Keratinocyte (primary cell): ENCODE measurements around the gene PITX1. TPM values are rescaled to one million over a fixed set of nuclear protein-coding genes. Genes with fewer than 3 reads are reported as not detected.

Experiments
- DNase-seq: peaks from one replicate; pipeline ENCODE4 v3.0.0-alpha.2; 2011; ENCODE audit warnings: low read depth, missing footprints, low spot score
- FAIRE-seq: peaks from 2 replicates; lab custom pipeline; 2011; peaks lifted over from hg19 to GRCh38; lab: Jason Lieb, UNC
- H2AFZ ChIP-seq: 2 replicates; pipeline ENCODE4 v1.6.0; 2012; ENCODE audit warnings: low read length, control low read depth, inconsistent platforms; ENCODE audit not compliant: control insufficient read depth
- H3K27ac ChIP-seq: 2 replicates; pipeline ENCODE4 v1.5.1; 2011; ENCODE audit warnings: low read length; ENCODE audit not compliant: control insufficient read depth, insufficient read depth
- H3K27me3 ChIP-seq: 3 replicates; pipeline ENCODE4 v1.6.0; 2011; ENCODE audit warnings: low read length; ENCODE audit not compliant: control insufficient read depth, insufficient read depth; ENCODE audit errors: extremely low read depth
- H3K36me3 ChIP-seq, 2 experiments: 2 replicates in 1 of 2; 3 replicates in 1 of 2; pipeline ENCODE4 v1.5.1; 2011; ENCODE audit warnings: low read length in 2 of 2, mild to moderate bottlenecking in 1 of 2; ENCODE audit not compliant: control insufficient read depth in 2 of 2, insufficient read depth in 2 of 2; ENCODE audit errors: extremely low read depth in 1 of 2
- H3K4me1 ChIP-seq: 3 replicates; pipeline ENCODE4 v1.5.1; 2011; ENCODE audit warnings: low read length; ENCODE audit not compliant: control insufficient read depth, insufficient read depth; ENCODE audit errors: extremely low read depth
- H3K4me2 ChIP-seq: 3 replicates; pipeline ENCODE4 v1.6.0; 2011; ENCODE audit warnings: low read depth, low read length; ENCODE audit not compliant: control insufficient read depth, insufficient read depth; ENCODE audit errors: extremely low read depth
- H3K4me3 ChIP-seq, 3 experiments: fragments of 200-600 bp in 1 of 3; sonication (generic) in 1 of 3; 2 replicates in 2 of 3; 3 replicates in 1 of 3; pipeline ENCODE4 v1.5.1; 2011 to 2016; ENCODE audit warnings: low read length in 3 of 3, mild to moderate bottlenecking in 3 of 3, control low read depth in 2 of 3, inconsistent platforms in 1 of 3, low read depth in 1 of 3, mixed read lengths in 1 of 3, mixed run types in 1 of 3, moderate library complexity in 1 of 3; ENCODE audit not compliant: control insufficient read depth in 2 of 3, insufficient read depth in 2 of 3; ENCODE audit errors: extremely low read depth in 1 of 3
- H3K79me2 ChIP-seq: 2 replicates; pipeline ENCODE4 v1.6.0; 2012; ENCODE audit warnings: low read length; ENCODE audit not compliant: control insufficient read depth, insufficient read depth
- H3K9ac ChIP-seq: 3 replicates; pipeline ENCODE4 v1.6.0; 2011; ENCODE audit warnings: low read length; ENCODE audit not compliant: control insufficient read depth, insufficient read depth; ENCODE audit errors: extremely low read depth
- H3K9me1 ChIP-seq: 3 replicates; pipeline ENCODE4 v1.6.0; 2011; ENCODE audit warnings: low read length; ENCODE audit not compliant: control insufficient read depth, insufficient read depth; ENCODE audit errors: extremely low read depth
- H3K9me3 ChIP-seq: 2 replicates; pipeline ENCODE4 v1.5.1; 2012; ENCODE audit warnings: low read depth, low read length; ENCODE audit not compliant: control insufficient read depth
- H4K20me1 ChIP-seq: 3 replicates; pipeline ENCODE4 v1.6.0; 2011; ENCODE audit warnings: low read length; ENCODE audit not compliant: control insufficient read depth, insufficient read depth; ENCODE audit errors: extremely low read depth
- EZH2 ChIP-seq: IDR thresholded peaks from one replicate; pipeline ENCODE4 v1.6.1; 2012; ENCODE audit warnings: inconsistent platforms, mild to moderate bottlenecking, low read length, moderate library complexity
- dilution Hi-C: fragments of 300-500 bp; cut with MboI; formaldehyde crosslinking; loops from one replicate; pipeline ENCODE4 v1.7.0; 2020; ENCODE audit warnings: low sequenced_read_pairs; ENCODE audit not compliant: extremely low pct_ligation_motif_present
- polyA plus RNA-seq, 5 experiments: library from polyadenylated mRNA; depleted of rRNA in 3 of 5; stranded (reverse) in 3 of 5; stranded (forward) in 1 of 5; unstranded in 1 of 5; fragments of >200 nt; gene quantifications; 1 replicate in 1 of 5; 2 replicates in 3 of 5; 3 replicates in 1 of 5; pipeline versions ENCODE4 v1.2.1 to v1.2.3, GENCODE V29; 2011 to 2012; ENCODE audit warnings: missing spikeins in 2 of 5, low read depth in 1 of 5, low replicate concordance in 1 of 5
- TF ChIP-seq, protein P1 (sequence below), 3 experiments: IDR thresholded peaks in 1 of 3; conservative IDR thresholded peaks in 1 of 3; optimal IDR thresholded peaks in 1 of 3; 2 replicates in 2 of 3; 3 replicates in 1 of 3; pipeline versions ENCODE3 to v1.5.1; 2011; ENCODE audit warnings: low read length in 3 of 3, mild to moderate bottlenecking in 3 of 3, moderate library complexity in 2 of 3, control low read depth in 1 of 3, inconsistent platforms in 1 of 3; ENCODE audit not compliant: insufficient read depth in 2 of 3; ENCODE audit errors: extremely low read depth in 1 of 3

The PITX1 gene
- polyA plus RNA-seq, 1 donor (not counting 4 experiments of a cell fraction or from before 2014, with no cell fraction given) = 0.73 TPM

GRCh38 chr5:134989266-134989830 lies 44.7 kb downstream of the PITX1 start:
- Histone ChIP-seq H3K9ac (no peak overlapping the region), H3K36me3 (no peaks in the 10 kb centered on the region), H4K20me1 (no peaks in the 10 kb centered on the region), H2AFZ (no peak overlapping the region), H3K9me3 (no peaks in the 10 kb centered on the region), H3K27me3 (no peaks in the 10 kb centered on the region), H3K4me3 (no peak overlapping the region), H3K4me2 (no peak overlapping the region), H3K9me1 (no peaks in the 10 kb centered on the region), H3K4me1 (no peaks in the 10 kb centered on the region), H3K79me2 (no peaks in the 10 kb centered on the region), H3K27ac (no peak overlapping the region)
- DNase-seq = no peak
- TF ChIP-seq, protein P1, sequence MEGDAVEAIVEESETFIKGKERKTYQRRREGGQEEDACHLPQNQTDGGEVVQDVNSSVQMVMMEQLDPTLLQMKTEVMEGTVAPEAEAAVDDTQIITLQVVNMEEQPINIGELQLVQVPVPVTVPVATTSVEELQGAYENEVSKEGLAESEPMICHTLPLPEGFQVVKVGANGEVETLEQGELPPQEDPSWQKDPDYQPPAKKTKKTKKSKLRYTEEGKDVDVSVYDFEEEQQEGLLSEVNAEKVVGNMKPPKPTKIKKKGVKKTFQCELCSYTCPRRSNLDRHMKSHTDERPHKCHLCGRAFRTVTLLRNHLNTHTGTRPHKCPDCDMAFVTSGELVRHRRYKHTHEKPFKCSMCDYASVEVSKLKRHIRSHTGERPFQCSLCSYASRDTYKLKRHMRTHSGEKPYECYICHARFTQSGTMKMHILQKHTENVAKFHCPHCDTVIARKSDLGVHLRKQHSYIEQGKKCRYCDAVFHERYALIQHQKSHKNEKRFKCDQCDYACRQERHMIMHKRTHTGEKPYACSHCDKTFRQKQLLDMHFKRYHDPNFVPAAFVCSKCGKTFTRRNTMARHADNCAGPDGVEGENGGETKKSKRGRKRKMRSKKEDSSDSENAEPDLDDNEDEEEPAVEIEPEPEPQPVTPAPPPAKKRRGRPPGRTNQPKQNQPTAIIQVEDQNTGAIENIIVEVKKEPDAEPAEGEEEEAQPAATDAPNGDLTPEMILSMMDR (optimal IDR thresholded peaks at IDR 0.05 in 1 of 3, IDR thresholded peaks at IDR 0.05 in 1 of 3, conservative IDR thresholded peaks at IDR 0.05 in 1 of 3; ENCODE audit: extremely low read depth in 1 of 3, insufficient read depth in 2 of 3, low read length in 3 of 3) = no peak
- TF ChIP-seq EZH2 = no peak
- dilution Hi-C loops = no loop called here
- no peak for FAIRE-seq

- DNase-seq (no peak), FAIRE-seq (no peak)
- Histone ChIP-seq H3K9ac (no peak overlapping the region), H3K79me2 (no peaks in the 10 kb centered on the region), H3K36me3 (no peaks in the 10 kb centered on the region), H4K20me1 (no peaks in the 10 kb centered on the region), H3K4me1 (no peaks in the 10 kb centered on the region), H3K4me3 (no peak overlapping the region), H3K27ac (no peak overlapping the region), H3K9me1 (no peaks in the 10 kb centered on the region), H3K4me2 (no peak overlapping the region), H3K27me3 (no peaks in the 10 kb centered on the region), H2AFZ (no peak overlapping the region), H3K9me3 (no peaks in the 10 kb centered on the region)
- dilution Hi-C loops = no loop called here
- TF ChIP-seq, protein P1 (optimal IDR thresholded peaks at IDR 0.05 in 1 of 3, IDR thresholded peaks at IDR 0.05 in 1 of 3, conservative IDR thresholded peaks at IDR 0.05 in 1 of 3; ENCODE audit: extremely low read depth in 1 of 3, insufficient read depth in 2 of 3, low read length in 3 of 3) = no peak
- TF ChIP-seq EZH2 = no peak
Measured at GRCh38 chr5:134982230-134982629, 51.8 kb downstream of the PITX1 start.
